Measurements from ENCODE around the gene INTS7.
"Not testable (repeated sequence)": the region's sequence is repeated elsewhere in the genome, so short reads cannot be mapped to it uniquely, and the experiment has no call there.

Gene INTS7

GRCh38 chr1:211978596-211978995 is 56.8 kb downstream of the INTS7 start:
- DNase-seq (ENCODE audit: low spot score) = no peak

- no peak for DNase-seq (ENCODE audit: low spot score)
Measured at GRCh38 chr1:211975152-211975941, 60.0 kb downstream of the INTS7 start.

- DNase-seq (ENCODE audit: low spot score) = no peak
Measured at GRCh38 chr1:211973541-211973940, 61.8 kb downstream of the INTS7 start.

- no peak for DNase-seq (ENCODE audit: low spot score)
Measured at GRCh38 chr1:211968200-211968834, 67.0 kb downstream of the INTS7 start.

- no peak for DNase-seq (ENCODE audit: low spot score)
Measured at GRCh38 chr1:211967704-211968103, 67.7 kb downstream of the INTS7 start.

- DNase-seq (ENCODE audit: low spot score) = no peak
Measured at GRCh38 chr1:211965108-211965805, 70.1 kb downstream of the INTS7 start.

- no peak for DNase-seq (ENCODE audit: low spot score)
Measured at GRCh38 chr1:211959680-211960079, 75.7 kb downstream of the INTS7 start.

- DNase-seq (ENCODE audit: low spot score) = no peak
Measured at GRCh38 chr1:211959221-211959620, 76.1 kb downstream of the INTS7 start.

GRCh38 chr1:211954028-211954427 is 81.3 kb downstream of the INTS7 start:
- DNase-seq (ENCODE audit: low spot score) = not testable (repeated sequence)

- not testable (repeated sequence) for DNase-seq (ENCODE audit: low spot score)
Measured at GRCh38 chr1:211953543-211953942, 81.8 kb downstream of the INTS7 start.

GRCh38 chr1:211952299-211952698 is 83.1 kb downstream of the INTS7 start:
- no peak for DNase-seq (ENCODE audit: low spot score)

- DNase-seq (ENCODE audit: low spot score) = peak; percentile 38
Measured at GRCh38 chr1:211951856-211952255, 83.5 kb downstream of the INTS7 start.

- DNase-seq (ENCODE audit: low spot score) = no peak
Measured at GRCh38 chr1:211948377-211948776, 87.0 kb downstream of the INTS7 start.

- no peak for DNase-seq (ENCODE audit: low spot score)
Measured at GRCh38 chr1:211947396-211948295, 87.7 kb downstream of the INTS7 start.

GRCh38 chr1:211944733-211945500 is 90.4 kb downstream of the INTS7 start:
- no peak for DNase-seq (ENCODE audit: low spot score)

- no peak for DNase-seq (ENCODE audit: low spot score)
Measured at GRCh38 chr1:211942583-211942982, 92.8 kb downstream of the INTS7 start.

GRCh38 chr1:211939876-211940468 is 95.4 kb downstream of the INTS7 start:
- DNase-seq (ENCODE audit: low spot score) = peak; percentile 69

GRCh38 chr1:211938561-211938997 is 96.8 kb downstream of the INTS7 start:
- peak; percentile 42 for DNase-seq (ENCODE audit: low spot score)

- DNase-seq (ENCODE audit: low spot score) = not testable (repeated sequence)
Measured at GRCh38 chr1:211937422-211937821, 97.9 kb downstream of the INTS7 start.

- DNase-seq (ENCODE audit: low spot score) = peak; percentile 84
Measured at GRCh38 chr1:211935448-211935970, 99.8 kb downstream of the INTS7 start.
